Measurements from ENCODE around the gene BDKRB2.

GRCh38 chr14:96274543-96274942 is 69.9 kb downstream of the BDKRB2 start:
- TF ChIP-seq CTCF (IDR thresholded peaks at IDR 0.05): no peak
- no peak for TF ChIP-seq POLR2A (IDR thresholded peaks at IDR 0.05)
- no peak for TF ChIP-seq POLR2AphosphoS5 (IDR thresholded peaks at IDR 0.05)
